Activated CD4-positive, alpha-beta T cell treated with anti-CD3 and anti-CD28 coated beads, Interleukin-2, amount 50 U/mL, for 1 hour (primary cell): ENCODE measurements around the gene SLC23A1.

Experiments
- DNase-seq: peaks from one replicate; pipeline ENCODE4 v3.0.0-alpha.2; 2020

The SLC23A1 gene

GRCh38 chr5:139406963-139407362 lies 23.9 kb upstream of the SLC23A1 start:
- DNase-seq = no peak

GRCh38 chr5:139404484-139404840 lies 21.4 kb upstream of the SLC23A1 start:
- DNase-seq = no peak

GRCh38 chr5:139403787-139404483 lies 20.8 kb upstream of the SLC23A1 start, which contains the start of gene SPATA24:
TSS of gene SPATA24 (minus strand) at chr5:139404089. CDS start at chr5:139404060, 29 bp downstream.
- peak; percentile 97 for DNase-seq

GRCh38 chr5:139403418-139403786 lies 20.3 kb upstream of the SLC23A1 start:
- no peak for DNase-seq

GRCh38 chr5:139402561-139403158 lies 19.6 kb upstream of the SLC23A1 start:
- DNase-seq = no peak

GRCh38 chr5:139401546-139401945 lies 18.4 kb upstream of the SLC23A1 start:
- DNase-seq = no peak

GRCh38 chr5:139399501-139400121 lies 16.5 kb upstream of the SLC23A1 start:
- no peak for DNase-seq

- DNase-seq = no peak
These were observed 14.8 kb upstream of the SLC23A1 start for GRCh38 chr5:139397921-139398320.

- no peak for DNase-seq
These were observed 13.6 kb upstream of the SLC23A1 start for GRCh38 chr5:139396691-139397090.

GRCh38 chr5:139395844-139396640 lies 12.9 kb upstream of the SLC23A1 start:
- no peak for DNase-seq

GRCh38 chr5:139394654-139395566 lies 11.8 kb upstream of the SLC23A1 start, which contains the start of gene PROB1:
TSS of gene PROB1 (minus strand) at chr5:139395104. CDS start at chr5:139395081, 23 bp downstream.
- no peak for DNase-seq

- peak; percentile 43 for DNase-seq
These were observed 11.1 kb upstream of the SLC23A1 start for GRCh38 chr5:139394123-139394653.

- DNase-seq = no peak
These were observed 10.5 kb upstream of the SLC23A1 start for GRCh38 chr5:139393497-139394122.

- DNase-seq = peak; percentile 73
These were observed 9.8 kb upstream of the SLC23A1 start for GRCh38 chr5:139392678-139393496.

- no peak for DNase-seq
These were observed 9.2 kb upstream of the SLC23A1 start for GRCh38 chr5:139392324-139392677.

GRCh38 chr5:139391570-139392323 lies 8.7 kb upstream of the SLC23A1 start:
- no peak for DNase-seq

GRCh38 chr5:139390639-139391569 lies 7.8 kb upstream of the SLC23A1 start:
- no peak for DNase-seq
